GM23338 (cell line): ENCODE measurements around the gene ALPP.

Experiments used
- EZH2 ChIP-seq: fragments of 200-600 bp; sonication (generic); IDR thresholded peaks from one replicate; pipeline ENCODE4 v1.8.0; 2017; ENCODE audit warnings: antibody characterized with exemption, mild to moderate bottlenecking, low read depth; ENCODE audit not compliant: unreplicated experiment
- EZH2phosphoT487 ChIP-seq: fragments of 200-600 bp; sonication (generic); IDR thresholded peaks from one replicate; pipeline ENCODE4 v1.8.1; 2018; ENCODE audit warnings: antibody characterized with exemption; ENCODE audit not compliant: unreplicated experiment
- JUNB ChIP-seq: IDR thresholded peaks from one replicate; pipeline ENCODE4 v1.6.1; 2016; ENCODE audit warnings: antibody characterized with exemption; ENCODE audit not compliant: unreplicated experiment
- POLR2AphosphoS5 ChIP-seq: IDR thresholded peaks from 2 replicates; pipeline ENCODE4 v1.6.1; 2016; ENCODE audit warnings: antibody characterized with exemption, low read depth
- TF ChIP-seq, protein P1 (sequence below), 2 experiments: fragments of 200-600 bp in 1 of 2; sonication (generic) in 1 of 2; conservative IDR thresholded peaks; 2 replicates each; pipeline versions ENCODE4 v1.5.1 to v1.6.1; 2016 to 2017; ENCODE audit warnings: antibody characterized with exemption in 2 of 2, low read depth in 2 of 2, mild to moderate bottlenecking in 2 of 2, moderate library complexity in 1 of 2
- TF ChIP-seq, protein P2 (sequence below): IDR thresholded peaks from 2 replicates; pipeline ENCODE4 v1.6.1; 2016; ENCODE audit warnings: antibody characterized with exemption
- TF ChIP-seq, protein P3 (sequence below): IDR thresholded peaks from one replicate; pipeline ENCODE4 v1.6.1; 2018; ENCODE audit warnings: antibody characterized with exemption; ENCODE audit not compliant: unreplicated experiment

DNA sequence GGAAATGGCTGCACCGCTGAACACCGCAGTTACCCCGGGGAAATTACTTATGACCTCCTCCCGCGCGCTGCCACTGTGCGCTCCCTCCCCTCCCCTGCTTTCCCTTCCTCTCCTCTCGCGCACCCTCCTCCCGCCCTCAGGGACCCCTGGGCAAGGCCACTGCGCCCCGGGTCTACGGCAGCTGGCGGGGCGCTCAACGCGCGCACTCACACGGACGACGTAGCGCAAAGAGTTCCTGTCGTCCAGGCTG lies 7.9 kb downstream of the ALPP start:
- TF ChIP-seq, protein P1, sequence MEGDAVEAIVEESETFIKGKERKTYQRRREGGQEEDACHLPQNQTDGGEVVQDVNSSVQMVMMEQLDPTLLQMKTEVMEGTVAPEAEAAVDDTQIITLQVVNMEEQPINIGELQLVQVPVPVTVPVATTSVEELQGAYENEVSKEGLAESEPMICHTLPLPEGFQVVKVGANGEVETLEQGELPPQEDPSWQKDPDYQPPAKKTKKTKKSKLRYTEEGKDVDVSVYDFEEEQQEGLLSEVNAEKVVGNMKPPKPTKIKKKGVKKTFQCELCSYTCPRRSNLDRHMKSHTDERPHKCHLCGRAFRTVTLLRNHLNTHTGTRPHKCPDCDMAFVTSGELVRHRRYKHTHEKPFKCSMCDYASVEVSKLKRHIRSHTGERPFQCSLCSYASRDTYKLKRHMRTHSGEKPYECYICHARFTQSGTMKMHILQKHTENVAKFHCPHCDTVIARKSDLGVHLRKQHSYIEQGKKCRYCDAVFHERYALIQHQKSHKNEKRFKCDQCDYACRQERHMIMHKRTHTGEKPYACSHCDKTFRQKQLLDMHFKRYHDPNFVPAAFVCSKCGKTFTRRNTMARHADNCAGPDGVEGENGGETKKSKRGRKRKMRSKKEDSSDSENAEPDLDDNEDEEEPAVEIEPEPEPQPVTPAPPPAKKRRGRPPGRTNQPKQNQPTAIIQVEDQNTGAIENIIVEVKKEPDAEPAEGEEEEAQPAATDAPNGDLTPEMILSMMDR (conservative IDR thresholded peaks at IDR 0.05; ENCODE audit: low read depth in 2 of 2), result no peak
- TF ChIP-seq EZH2, result no peak
- peak; percentile 48 for TF ChIP-seq EZH2phosphoT487
- no peak for TF ChIP-seq POLR2AphosphoS5
- TF ChIP-seq, protein P2, sequence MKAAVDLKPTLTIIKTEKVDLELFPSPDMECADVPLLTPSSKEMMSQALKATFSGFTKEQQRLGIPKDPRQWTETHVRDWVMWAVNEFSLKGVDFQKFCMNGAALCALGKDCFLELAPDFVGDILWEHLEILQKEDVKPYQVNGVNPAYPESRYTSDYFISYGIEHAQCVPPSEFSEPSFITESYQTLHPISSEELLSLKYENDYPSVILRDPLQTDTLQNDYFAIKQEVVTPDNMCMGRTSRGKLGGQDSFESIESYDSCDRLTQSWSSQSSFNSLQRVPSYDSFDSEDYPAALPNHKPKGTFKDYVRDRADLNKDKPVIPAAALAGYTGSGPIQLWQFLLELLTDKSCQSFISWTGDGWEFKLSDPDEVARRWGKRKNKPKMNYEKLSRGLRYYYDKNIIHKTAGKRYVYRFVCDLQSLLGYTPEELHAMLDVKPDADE, result no peak
- TF ChIP-seq, protein P3, sequence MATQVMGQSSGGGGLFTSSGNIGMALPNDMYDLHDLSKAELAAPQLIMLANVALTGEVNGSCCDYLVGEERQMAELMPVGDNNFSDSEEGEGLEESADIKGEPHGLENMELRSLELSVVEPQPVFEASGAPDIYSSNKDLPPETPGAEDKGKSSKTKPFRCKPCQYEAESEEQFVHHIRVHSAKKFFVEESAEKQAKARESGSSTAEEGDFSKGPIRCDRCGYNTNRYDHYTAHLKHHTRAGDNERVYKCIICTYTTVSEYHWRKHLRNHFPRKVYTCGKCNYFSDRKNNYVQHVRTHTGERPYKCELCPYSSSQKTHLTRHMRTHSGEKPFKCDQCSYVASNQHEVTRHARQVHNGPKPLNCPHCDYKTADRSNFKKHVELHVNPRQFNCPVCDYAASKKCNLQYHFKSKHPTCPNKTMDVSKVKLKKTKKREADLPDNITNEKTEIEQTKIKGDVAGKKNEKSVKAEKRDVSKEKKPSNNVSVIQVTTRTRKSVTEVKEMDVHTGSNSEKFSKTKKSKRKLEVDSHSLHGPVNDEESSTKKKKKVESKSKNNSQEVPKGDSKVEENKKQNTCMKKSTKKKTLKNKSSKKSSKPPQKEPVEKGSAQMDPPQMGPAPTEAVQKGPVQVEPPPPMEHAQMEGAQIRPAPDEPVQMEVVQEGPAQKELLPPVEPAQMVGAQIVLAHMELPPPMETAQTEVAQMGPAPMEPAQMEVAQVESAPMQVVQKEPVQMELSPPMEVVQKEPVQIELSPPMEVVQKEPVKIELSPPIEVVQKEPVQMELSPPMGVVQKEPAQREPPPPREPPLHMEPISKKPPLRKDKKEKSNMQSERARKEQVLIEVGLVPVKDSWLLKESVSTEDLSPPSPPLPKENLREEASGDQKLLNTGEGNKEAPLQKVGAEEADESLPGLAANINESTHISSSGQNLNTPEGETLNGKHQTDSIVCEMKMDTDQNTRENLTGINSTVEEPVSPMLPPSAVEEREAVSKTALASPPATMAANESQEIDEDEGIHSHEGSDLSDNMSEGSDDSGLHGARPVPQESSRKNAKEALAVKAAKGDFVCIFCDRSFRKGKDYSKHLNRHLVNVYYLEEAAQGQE, result no peak
- TF ChIP-seq JUNB, result no peak
